ENCODE results near the gene KIF2C.

DNA sequence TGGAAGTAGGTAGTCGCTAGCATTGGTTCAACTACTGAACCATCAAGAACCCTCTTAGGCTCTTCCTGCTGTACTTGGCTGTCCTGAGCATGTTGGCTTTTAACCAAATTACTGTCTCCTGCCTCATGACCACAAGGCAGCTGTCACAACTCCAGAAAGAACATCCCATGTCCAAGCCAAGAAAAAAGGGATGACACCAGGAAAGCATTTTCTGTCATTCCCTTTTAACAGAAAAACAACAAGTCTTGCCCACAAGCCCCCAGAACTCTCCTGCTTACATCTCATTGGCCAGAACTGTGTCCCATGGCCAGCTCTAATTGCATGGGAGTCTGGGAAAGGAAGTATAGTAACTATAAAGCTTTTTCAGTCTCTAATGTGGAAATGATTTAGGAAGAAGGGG, 6.3 kb upstream of the KIF2C start:
- TF ChIP-seq SP1 (IDR thresholded peaks at IDR 0.05) (no peak), TARDBP (IDR thresholded peaks at IDR 0.05) (no peak), ARNT (IDR thresholded peaks at IDR 0.05) (no peak), FOXA1 (IDR thresholded peaks at IDR 0.05) (no peak), NFRKB (IDR thresholded peaks at IDR 0.05) (no peak), ELF4 (IDR thresholded peaks at IDR 0.05) (no peak), LEF1 (IDR thresholded peaks at IDR 0.05; ENCODE audit: borderline replicate concordance) (no peak), FOXM1 (IDR thresholded peaks at IDR 0.05; ENCODE audit: borderline replicate concordance) (no peak), BHLHE40 (IDR thresholded peaks at IDR 0.05; ENCODE audit: borderline replicate concordance) (no peak), SUZ12 (IDR thresholded peaks at IDR 0.05) (no peak), FOXK2 (IDR thresholded peaks at IDR 0.05) (no peak), CTBP1 (IDR thresholded peaks at IDR 0.05; ENCODE audit: borderline replicate concordance) (no peak)

All from HEK293T (cell line).